Measurements from ENCODE around the gene DPP6.

DPP6 gene

DNA sequence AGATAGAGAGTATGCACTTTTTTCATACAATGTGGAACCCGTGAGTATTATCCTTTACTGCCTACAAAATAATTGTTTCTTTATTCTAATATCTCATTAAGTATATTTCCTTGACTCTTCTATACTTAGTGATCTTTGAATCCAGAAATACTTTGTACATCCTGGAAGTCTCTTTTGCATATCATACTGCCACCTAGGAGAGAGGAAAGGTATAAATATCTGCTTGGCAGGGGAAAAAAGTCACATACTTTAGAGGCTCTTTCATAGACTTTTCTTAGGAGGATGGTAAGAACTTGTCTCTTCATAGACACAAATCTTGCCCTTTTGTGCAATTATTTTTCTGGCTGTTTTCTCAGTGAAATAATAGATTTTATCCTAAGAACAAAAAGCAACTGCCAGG is 514.7 kb downstream of the DPP6 start:
- Histone ChIP-seq H3K4me3 (ENCODE audit: low read depth, low read length) (no peak overlapping the region), H3K27me3 (replicated peaks) (no peaks in the 10 kb centered on the region), H3K27ac (no peak overlapping the region), H3K36me3 (replicated peaks) (no peaks in the 10 kb centered on the region)
- TF ChIP-seq, protein P1, sequence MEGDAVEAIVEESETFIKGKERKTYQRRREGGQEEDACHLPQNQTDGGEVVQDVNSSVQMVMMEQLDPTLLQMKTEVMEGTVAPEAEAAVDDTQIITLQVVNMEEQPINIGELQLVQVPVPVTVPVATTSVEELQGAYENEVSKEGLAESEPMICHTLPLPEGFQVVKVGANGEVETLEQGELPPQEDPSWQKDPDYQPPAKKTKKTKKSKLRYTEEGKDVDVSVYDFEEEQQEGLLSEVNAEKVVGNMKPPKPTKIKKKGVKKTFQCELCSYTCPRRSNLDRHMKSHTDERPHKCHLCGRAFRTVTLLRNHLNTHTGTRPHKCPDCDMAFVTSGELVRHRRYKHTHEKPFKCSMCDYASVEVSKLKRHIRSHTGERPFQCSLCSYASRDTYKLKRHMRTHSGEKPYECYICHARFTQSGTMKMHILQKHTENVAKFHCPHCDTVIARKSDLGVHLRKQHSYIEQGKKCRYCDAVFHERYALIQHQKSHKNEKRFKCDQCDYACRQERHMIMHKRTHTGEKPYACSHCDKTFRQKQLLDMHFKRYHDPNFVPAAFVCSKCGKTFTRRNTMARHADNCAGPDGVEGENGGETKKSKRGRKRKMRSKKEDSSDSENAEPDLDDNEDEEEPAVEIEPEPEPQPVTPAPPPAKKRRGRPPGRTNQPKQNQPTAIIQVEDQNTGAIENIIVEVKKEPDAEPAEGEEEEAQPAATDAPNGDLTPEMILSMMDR (IDR thresholded peaks at IDR 0.05; ENCODE audit: low read depth, low read length, missing control alignments): no peak
- no peak for DNase-seq
- in situ Hi-C loops (cut with HindIII; ENCODE audit: low pct_ligation_motif_present, low sequenced_read_pairs): no loop called here

DNA sequence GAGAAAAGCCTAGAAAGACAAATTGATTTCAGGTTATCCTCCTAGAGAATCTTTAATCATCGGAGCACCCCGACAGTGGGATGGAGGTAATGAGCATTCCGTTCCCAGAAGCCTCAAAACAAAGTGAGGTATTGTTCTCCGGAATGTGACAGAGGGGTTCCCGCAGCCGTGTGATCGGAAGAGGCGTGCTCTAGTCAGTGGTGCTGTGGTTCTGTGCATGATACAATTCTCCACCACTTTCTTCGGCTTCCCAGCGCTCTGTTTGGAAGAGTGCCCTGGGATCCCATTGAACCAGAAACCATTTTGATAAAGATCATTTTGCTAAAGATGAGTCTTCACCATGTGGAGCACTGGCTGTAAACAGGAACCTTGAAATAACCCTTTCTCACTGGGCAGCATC is 516.1 kb downstream of the DPP6 start:
- Histone ChIP-seq H3K36me3 (replicated peaks) (no peaks in the 10 kb centered on the region), H3K27ac (no peak overlapping the region), H3K4me3 (ENCODE audit: low read depth, low read length) (no peak overlapping the region), H3K27me3 (replicated peaks) (no peaks in the 10 kb centered on the region)
- in situ Hi-C loops (cut with HindIII; ENCODE audit: low pct_ligation_motif_present, low sequenced_read_pairs): no loop called here
- no peak for DNase-seq
- TF ChIP-seq, protein P1 (IDR thresholded peaks at IDR 0.05; ENCODE audit: low read depth, low read length, missing control alignments): no peak

DNA sequence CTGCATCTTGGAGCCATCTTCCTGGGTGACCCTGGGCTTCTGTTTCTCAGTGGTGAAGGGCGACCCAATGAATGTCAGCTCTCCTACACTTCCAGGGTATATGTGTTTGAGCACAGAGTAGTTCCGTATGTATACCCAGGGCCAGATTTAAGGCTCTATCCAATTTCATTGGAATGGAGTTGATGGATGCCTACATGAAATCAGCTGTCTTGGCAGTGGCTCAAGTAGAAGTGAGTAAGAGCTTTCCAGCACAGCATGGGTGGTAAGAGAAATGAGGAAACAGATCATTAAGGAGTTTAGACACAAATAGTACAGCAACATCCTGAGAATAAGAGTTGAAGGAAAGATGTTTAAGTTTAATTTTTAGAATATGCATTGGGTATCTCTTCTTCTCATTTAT is 517.7 kb downstream of the DPP6 start:
- no peak for DNase-seq
- TF ChIP-seq, protein P1 (IDR thresholded peaks at IDR 0.05; ENCODE audit: low read depth, low read length, missing control alignments): no peak
- in situ Hi-C loops (cut with HindIII; ENCODE audit: low pct_ligation_motif_present, low sequenced_read_pairs): no loop called here
- Histone ChIP-seq H3K27me3 (replicated peaks) (no peaks in the 10 kb centered on the region), H3K4me3 (ENCODE audit: low read depth, low read length) (no peak overlapping the region), H3K36me3 (replicated peaks) (no peaks in the 10 kb centered on the region), H3K27ac (no peak overlapping the region)

DNA sequence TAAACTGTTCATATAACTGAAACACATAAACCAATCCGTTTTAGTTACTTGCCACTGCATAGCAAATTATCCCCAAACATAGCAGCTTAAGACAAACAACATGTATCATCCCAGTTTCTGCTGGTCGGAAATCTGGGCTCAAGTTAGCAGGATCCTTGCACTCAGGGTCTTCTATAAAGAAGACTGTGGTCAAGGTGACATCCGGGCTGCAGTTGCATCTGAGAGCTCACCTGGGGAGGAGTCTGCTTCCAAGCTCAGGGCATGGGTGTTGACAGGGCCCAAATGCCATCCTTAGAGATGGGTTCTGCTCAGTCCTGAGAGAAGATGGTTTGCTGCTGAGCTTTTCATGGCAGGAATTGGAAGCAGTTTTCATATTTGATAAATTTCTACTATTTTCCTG is 519.6 kb downstream of the DPP6 start:
- no peak for DNase-seq
- in situ Hi-C loops (cut with HindIII; ENCODE audit: low pct_ligation_motif_present, low sequenced_read_pairs): no loop called here
- Histone ChIP-seq H3K27ac (no peak overlapping the region), H3K4me3 (ENCODE audit: low read depth, low read length) (no peak overlapping the region), H3K27me3 (replicated peaks) (no peaks in the 10 kb centered on the region), H3K36me3 (replicated peaks) (no peaks in the 10 kb centered on the region)
- TF ChIP-seq, protein P1 (IDR thresholded peaks at IDR 0.05; ENCODE audit: low read depth, low read length, missing control alignments): no peak

DNA sequence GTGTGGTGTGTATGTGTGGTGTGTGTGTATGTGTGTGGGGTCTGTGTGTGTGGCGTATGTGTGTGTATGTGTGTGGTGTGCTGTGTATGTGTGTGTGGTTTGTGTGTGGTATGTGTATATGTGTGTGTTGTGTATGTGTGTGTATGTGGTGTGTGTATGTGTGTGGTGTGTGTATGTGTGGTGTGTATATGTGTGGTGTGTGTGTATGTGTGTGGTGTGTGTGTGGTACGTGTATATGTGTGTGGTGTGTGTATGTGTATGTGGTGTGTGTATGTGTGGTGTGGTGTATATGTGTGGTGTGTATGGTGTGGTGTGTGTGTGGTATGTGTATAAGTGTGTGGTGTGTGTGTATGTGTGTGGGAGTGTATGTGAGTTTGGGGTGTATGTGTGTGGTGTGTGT is 522.0 kb downstream of the DPP6 start:
- TF ChIP-seq, protein P1 (IDR thresholded peaks at IDR 0.05; ENCODE audit: low read depth, low read length, missing control alignments): no peak
- Histone ChIP-seq H3K4me3 (ENCODE audit: low read depth, low read length) (no peak overlapping the region), H3K27me3 (replicated peaks) (no peaks in the 10 kb centered on the region), H3K27ac (no peak overlapping the region), H3K36me3 (replicated peaks) (no peaks in the 10 kb centered on the region)
- in situ Hi-C loops (cut with HindIII; ENCODE audit: low pct_ligation_motif_present, low sequenced_read_pairs): no loop called here
- DNase-seq: no peak

DNA sequence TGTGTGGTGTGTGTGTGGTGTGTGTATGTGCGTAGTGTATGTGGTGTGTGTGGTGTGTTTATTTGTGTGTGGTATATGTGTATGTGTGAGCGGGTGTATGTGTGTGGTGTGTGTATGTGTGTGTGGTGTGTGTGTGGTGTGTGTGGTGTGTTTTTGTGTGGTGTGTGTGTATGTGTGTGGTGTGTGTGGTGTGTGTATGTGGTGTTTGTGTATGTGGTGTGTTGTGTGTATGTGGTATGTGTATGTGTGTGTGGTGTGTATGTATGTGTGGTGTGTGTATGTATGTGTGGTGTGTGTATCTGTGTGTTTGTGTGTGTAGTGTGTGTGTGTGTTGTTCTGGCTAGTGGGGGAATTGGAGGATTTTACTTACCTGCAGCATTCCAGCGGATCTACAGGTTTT is 523.3 kb downstream of the DPP6 start:
- in situ Hi-C loops (cut with HindIII; ENCODE audit: low pct_ligation_motif_present, low sequenced_read_pairs): no loop called here
- TF ChIP-seq, protein P1 (IDR thresholded peaks at IDR 0.05; ENCODE audit: low read depth, low read length, missing control alignments): no peak
- Histone ChIP-seq H3K27me3 (replicated peaks) (no peaks in the 10 kb centered on the region), H3K4me3 (ENCODE audit: low read depth, low read length) (no peak overlapping the region), H3K27ac (no peak overlapping the region), H3K36me3 (replicated peaks) (no peaks in the 10 kb centered on the region)
- no peak for DNase-seq

Data from brain microvascular endothelial cell (primary cell).